ENCODE results near the gene ZNF334.

ZNF334 gene

DNA sequence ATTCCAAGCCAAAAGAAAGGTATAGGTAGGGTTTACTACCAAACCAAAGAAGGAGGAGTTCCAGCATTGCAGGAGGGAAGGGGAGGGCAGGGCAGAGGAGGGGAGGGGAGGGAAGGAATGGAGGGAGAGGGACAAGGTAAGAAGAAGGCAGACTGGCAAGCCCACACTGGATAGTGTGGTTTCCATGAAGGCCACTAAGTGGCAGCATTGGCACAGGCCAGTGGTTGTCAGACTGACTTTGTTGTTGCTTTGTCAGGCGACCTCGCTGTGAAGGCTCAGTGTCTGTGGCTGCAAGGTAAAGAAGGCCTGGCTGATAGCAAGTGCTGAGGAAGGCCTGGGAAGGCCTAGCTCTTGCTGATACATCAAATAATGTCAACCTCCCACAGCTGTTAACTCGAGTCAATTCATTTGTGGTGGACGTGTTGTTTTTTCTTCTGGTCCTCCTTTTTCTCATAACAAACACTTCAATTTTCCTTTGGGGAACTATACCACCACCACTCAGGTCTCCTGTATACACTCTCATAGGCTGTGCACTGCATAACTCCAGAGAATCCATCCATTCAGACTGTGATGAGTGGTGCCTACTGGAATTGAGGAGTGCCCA, 7.7 kb upstream of the ZNF334 start:
- Mint-ChIP-seq H3K36me3 (no peaks in the 10 kb centered on the region), H3K27ac (no peak overlapping the region), H3K9me3 (no peaks in the 10 kb centered on the region), H3K4me1 (no peaks in the 10 kb centered on the region), H3K4me3 (no peak overlapping the region)
- ATAC-seq (peak; percentile 92), DNase-seq (ENCODE audit: low spot score in 2 of 2) (peak; percentile 26 to 60)

DNA sequence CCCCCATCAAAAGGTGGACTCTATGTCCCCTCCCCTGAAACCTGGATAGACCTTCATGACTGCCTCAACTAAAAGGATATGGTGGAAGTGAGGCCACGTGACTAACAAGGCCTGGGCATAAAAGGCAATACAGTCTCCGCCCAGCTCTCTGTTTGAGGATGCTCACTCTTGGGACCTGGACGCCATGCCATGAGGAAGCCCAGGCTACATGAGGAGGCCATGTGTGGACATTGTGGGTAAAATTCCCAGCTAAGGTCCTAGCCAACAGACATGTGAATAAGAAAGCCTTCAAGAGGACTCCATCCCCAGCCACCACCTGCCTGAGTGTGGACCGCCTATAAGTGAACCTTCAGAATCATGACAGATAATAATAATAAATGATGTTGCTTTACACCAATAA, 7.2 kb upstream of the ZNF334 start:
- H3K4me1 Mint-ChIP-seq = no peaks in the 10 kb centered on the region
- DNase-seq (ENCODE audit: low spot score in 2 of 2) (no peak), ATAC-seq (no peak)
- no peak overlapping the region for H3K27ac Mint-ChIP-seq
- no peaks in the 10 kb centered on the region for H3K36me3 Mint-ChIP-seq
- no peak overlapping the region for H3K4me3 Mint-ChIP-seq
- no peaks in the 10 kb centered on the region for H3K9me3 Mint-ChIP-seq

- ATAC-seq (no peak), DNase-seq (ENCODE audit: low spot score in 2 of 2) (no peak)
- Mint-ChIP-seq H3K36me3 (no peaks in the 10 kb centered on the region), H3K4me3 (no peak overlapping the region), H3K9me3 (no peaks in the 10 kb centered on the region), H3K27ac (no peak overlapping the region), H3K4me1 (no peaks in the 10 kb centered on the region)
Observed at GRCh38 chr20:46519471-46520068, 6.2 kb upstream of the ZNF334 start.

- H3K9me3 Mint-ChIP-seq = no peaks in the 10 kb centered on the region
- no peak overlapping the region for H3K27ac Mint-ChIP-seq
- no peak for ATAC-seq
- DNase-seq (ENCODE audit: low spot score in 2 of 2) = no peak
- peaks cover 22% of the 10 kb centered on the region for H3K4me1 Mint-ChIP-seq
- no peak overlapping the region for H3K4me3 Mint-ChIP-seq
- H3K36me3 Mint-ChIP-seq = no peaks in the 10 kb centered on the region
Observed at GRCh38 chr20:46509523-46509922, 3.8 kb downstream of the ZNF334 start.

- DNase-seq (ENCODE audit: low spot score in 2 of 2) (no peak), ATAC-seq (peak; percentile 93)
- Mint-ChIP-seq H3K4me1 (peaks cover 16% of the 10 kb centered on the region), H3K27ac (no peak overlapping the region), H3K9me3 (peaks cover 9% of the 10 kb centered on the region), H3K4me3 (no peak overlapping the region), H3K36me3 (no peaks in the 10 kb centered on the region)
Observed at GRCh38 chr20:46507760-46508407, 5.5 kb downstream of the ZNF334 start.

DNA sequence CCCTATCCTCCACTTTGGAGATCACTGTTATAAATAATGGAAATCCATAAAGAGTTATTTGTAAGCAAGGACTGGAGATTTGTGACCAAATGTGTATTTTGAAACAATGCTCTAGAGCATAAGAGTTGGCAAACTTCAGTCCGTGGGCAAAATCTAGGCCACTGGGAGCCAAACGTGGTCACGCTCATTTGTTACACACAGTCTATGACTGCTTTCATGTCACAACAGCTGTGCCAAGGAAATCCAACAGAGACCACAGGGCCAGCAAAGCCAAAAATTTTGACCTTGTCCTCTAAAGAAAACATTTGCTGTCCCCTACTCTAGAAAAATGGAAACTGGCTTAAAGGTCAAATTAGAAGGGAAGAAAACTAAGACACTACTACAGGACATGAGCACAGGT, 7.9 kb downstream of the ZNF334 start:
- ATAC-seq (no peak), DNase-seq (ENCODE audit: low spot score in 2 of 2) (no peak)
- H3K27ac Mint-ChIP-seq = no peak overlapping the region
- H3K36me3 Mint-ChIP-seq = no peaks in the 10 kb centered on the region
- H3K9me3 Mint-ChIP-seq = peaks cover 26% of the 10 kb centered on the region
- no peak overlapping the region for H3K4me3 Mint-ChIP-seq
- H3K4me1 Mint-ChIP-seq = peaks cover 16% of the 10 kb centered on the region

DNA sequence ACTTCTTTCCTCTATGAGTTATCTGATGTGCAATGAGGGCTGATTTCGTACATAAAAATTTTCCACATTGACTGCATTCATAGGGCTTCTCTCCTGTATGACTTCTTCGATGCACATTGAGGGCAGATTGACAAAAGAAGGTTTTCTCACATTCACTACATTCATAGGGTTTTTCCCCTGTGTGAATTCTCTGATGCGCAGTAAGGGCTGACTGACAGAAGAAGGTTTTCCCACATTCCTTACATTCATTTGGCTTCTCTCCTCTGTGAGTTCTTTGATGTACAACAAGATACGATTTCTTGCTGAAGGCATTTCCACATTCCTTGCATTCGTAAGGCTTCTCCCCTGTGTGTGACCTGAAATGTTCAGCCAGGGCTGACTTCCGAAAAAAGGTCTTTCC, 11.4 kb downstream of the ZNF334 start:
- H3K27ac Mint-ChIP-seq = no peak overlapping the region
- DNase-seq (ENCODE audit: low spot score in 2 of 2) (no peak), ATAC-seq (no peak)
- H3K4me1 Mint-ChIP-seq = peaks cover 3% of the 10 kb centered on the region
- no peak overlapping the region for H3K4me3 Mint-ChIP-seq
- peaks cover 28% of the 10 kb centered on the region for H3K9me3 Mint-ChIP-seq
- H3K36me3 Mint-ChIP-seq = no peaks in the 10 kb centered on the region

DNA sequence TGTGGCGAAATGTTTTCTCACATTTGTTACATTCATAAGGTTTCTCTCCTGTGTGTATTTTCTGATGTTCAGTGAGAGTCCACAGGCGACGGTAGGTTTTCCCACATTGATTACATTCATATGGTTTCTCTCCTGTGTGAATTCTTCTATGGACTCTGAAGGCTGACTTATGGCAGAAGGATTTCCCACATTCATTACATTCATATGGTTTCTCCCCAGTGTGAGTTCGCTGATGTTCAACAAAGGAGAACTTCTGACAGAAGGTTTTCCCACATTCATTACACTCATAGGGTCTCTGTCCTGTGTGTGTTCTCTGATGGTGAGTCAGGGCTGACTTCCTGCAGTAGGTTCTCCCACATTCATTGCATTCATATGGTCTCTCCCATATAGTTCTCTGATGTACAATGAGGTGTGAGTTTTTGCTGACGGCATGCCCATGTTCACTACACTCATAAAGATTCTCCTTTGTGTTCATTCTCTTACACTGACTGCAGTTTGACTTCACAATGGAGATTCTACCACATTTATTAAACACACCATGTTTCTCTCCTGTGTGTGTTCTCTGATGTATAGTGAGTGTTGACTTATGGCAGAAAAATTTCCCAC, 11.9 kb downstream of the ZNF334 start:
- Mint-ChIP-seq H3K9me3 (peaks cover 28% of the 10 kb centered on the region), H3K27ac (no peak overlapping the region)

DNA sequence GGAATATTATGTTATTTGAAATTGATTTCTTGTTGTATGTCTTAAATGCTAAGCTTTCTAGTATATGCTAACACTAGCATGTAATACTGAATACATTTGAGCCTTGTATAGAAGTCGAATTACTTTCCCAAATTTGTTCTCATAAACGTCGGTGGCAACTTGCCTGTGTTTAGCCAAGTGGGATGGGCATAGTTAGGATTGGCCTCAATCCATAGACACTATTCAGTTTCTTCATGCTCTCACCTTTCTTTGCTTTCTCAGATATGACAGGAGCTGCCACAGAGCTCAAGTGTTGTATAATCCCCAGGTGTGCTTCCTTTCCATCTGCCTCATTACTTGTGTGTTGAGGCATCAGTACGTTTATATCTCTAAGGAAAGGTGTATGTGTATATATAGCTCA, 19.3 kb downstream of the ZNF334 start:
- Mint-ChIP-seq H3K27ac (no peak overlapping the region), H3K4me1 (no peaks in the 10 kb centered on the region), H3K4me3 (no peak overlapping the region), H3K9me3 (no peaks in the 10 kb centered on the region), H3K36me3 (no peaks in the 10 kb centered on the region)
- no peak for DNase-seq (ENCODE audit: low spot score in 2 of 2)
- no peak for ATAC-seq

More for the DNA sequence above, 11.9 kb downstream of the ZNF334 start:
- no peaks in the 10 kb centered on the region for H3K4me1 Mint-ChIP-seq
- no peaks in the 10 kb centered on the region for H3K36me3 Mint-ChIP-seq
- ATAC-seq = no peak
- no peak for DNase-seq (ENCODE audit: low spot score in 2 of 2)
- H3K4me3 Mint-ChIP-seq = no peak overlapping the region

GRCh38 chr20:46491354-46491753, 22.0 kb downstream of the ZNF334 start:
- no peak for ATAC-seq
- H3K9me3 Mint-ChIP-seq = no peaks in the 10 kb centered on the region

GRCh38 chr20:46488451-46488850, 24.9 kb downstream of the ZNF334 start:
- Mint-ChIP-seq H3K36me3 (no peaks in the 10 kb centered on the region), H3K4me1 (no peaks in the 10 kb centered on the region), H3K9me3 (no peaks in the 10 kb centered on the region), H3K27ac (no peak overlapping the region), H3K4me3 (no peak overlapping the region)
- DNase-seq (ENCODE audit: low spot score in 2 of 2) = no peak
- no peak for ATAC-seq

More at GRCh38 chr20:46491354-46491753, 22.0 kb downstream of the ZNF334 start:
- H3K4me3 Mint-ChIP-seq = no peak overlapping the region
- no peak for DNase-seq (ENCODE audit: low spot score in 2 of 2)
- H3K36me3 Mint-ChIP-seq = no peaks in the 10 kb centered on the region
- no peaks in the 10 kb centered on the region for H3K4me1 Mint-ChIP-seq
- H3K27ac Mint-ChIP-seq = no peak overlapping the region

GRCh38 chr20:46487628-46488027, 25.7 kb downstream of the ZNF334 start:
- no peaks in the 10 kb centered on the region for H3K9me3 Mint-ChIP-seq
- H3K4me3 Mint-ChIP-seq = no peak overlapping the region
- H3K4me1 Mint-ChIP-seq = no peaks in the 10 kb centered on the region
- H3K36me3 Mint-ChIP-seq = no peaks in the 10 kb centered on the region
- no peak overlapping the region for H3K27ac Mint-ChIP-seq
- DNase-seq (ENCODE audit: low spot score in 2 of 2) (no peak), ATAC-seq (no peak)

DNA sequence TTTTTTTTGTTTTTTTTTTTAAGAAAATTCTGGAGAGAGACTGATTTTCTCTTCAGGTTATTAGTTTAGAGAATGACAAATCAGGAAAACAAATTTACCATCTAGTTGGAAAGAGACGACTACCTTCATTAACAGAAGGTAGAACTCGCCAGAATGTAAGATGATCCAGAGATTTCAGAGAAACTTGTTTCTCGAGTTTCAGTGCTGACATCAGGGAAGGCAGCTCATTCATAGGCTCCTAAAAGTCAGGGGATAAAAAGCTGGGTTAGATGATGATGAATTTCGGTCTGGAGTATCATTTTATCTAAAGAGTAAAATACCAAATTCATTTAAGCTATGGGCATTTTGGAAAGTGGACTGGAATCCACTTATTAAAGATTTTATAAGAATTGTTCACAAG, 27.9 kb downstream of the ZNF334 start:
- no peak overlapping the region for H3K27ac Mint-ChIP-seq
- no peaks in the 10 kb centered on the region for H3K4me1 Mint-ChIP-seq
- H3K4me3 Mint-ChIP-seq = no peak overlapping the region
- no peaks in the 10 kb centered on the region for H3K36me3 Mint-ChIP-seq
- no peaks in the 10 kb centered on the region for H3K9me3 Mint-ChIP-seq
- ATAC-seq (no peak), DNase-seq (ENCODE audit: low spot score in 2 of 2) (no peak)

- ATAC-seq (no peak), DNase-seq (ENCODE audit: low spot score in 2 of 2) (no peak)
- Mint-ChIP-seq H3K36me3 (no peaks in the 10 kb centered on the region), H3K27ac (no peak overlapping the region), H3K4me3 (no peak overlapping the region), H3K4me1 (no peaks in the 10 kb centered on the region), H3K9me3 (no peaks in the 10 kb centered on the region)
Observed at GRCh38 chr20:46484954-46485353, 28.4 kb downstream of the ZNF334 start.

GRCh38 chr20:46483879-46484278, 29.5 kb downstream of the ZNF334 start:
- Mint-ChIP-seq H3K4me3 (no peak overlapping the region), H3K4me1 (no peaks in the 10 kb centered on the region), H3K9me3 (no peaks in the 10 kb centered on the region), H3K27ac (no peak overlapping the region), H3K36me3 (no peaks in the 10 kb centered on the region)
- no peak for DNase-seq (ENCODE audit: low spot score in 2 of 2)
- no peak for ATAC-seq

- Mint-ChIP-seq H3K4me3 (no peak overlapping the region), H3K36me3 (no peaks in the 10 kb centered on the region), H3K9me3 (no peaks in the 10 kb centered on the region), H3K4me1 (no peaks in the 10 kb centered on the region), H3K27ac (no peak overlapping the region)
- no peak for DNase-seq (ENCODE audit: low spot score in 2 of 2)
- no peak for ATAC-seq
Observed at GRCh38 chr20:46482864-46483263, 30.5 kb downstream of the ZNF334 start.

Data from stimulated activated effector memory CD8-positive, alpha-beta T cell treated with anti-CD3 and anti-CD28 coated beads, Interleukin-12 subunit alpha, Interleukin-12 subunit beta, amount 100 ng/mL, for 72 hours (primary cell).